ENCODE measurements around the gene MRPL21. TPM values are rescaled to one million over a fixed set of nuclear protein-coding genes. Genes with fewer than 3 reads are reported as not detected.

The MRPL21 gene
- total and polyA plus RNA-seq, 4 donors = 27.0 to 101 (median 58.3) TPM

DNA sequence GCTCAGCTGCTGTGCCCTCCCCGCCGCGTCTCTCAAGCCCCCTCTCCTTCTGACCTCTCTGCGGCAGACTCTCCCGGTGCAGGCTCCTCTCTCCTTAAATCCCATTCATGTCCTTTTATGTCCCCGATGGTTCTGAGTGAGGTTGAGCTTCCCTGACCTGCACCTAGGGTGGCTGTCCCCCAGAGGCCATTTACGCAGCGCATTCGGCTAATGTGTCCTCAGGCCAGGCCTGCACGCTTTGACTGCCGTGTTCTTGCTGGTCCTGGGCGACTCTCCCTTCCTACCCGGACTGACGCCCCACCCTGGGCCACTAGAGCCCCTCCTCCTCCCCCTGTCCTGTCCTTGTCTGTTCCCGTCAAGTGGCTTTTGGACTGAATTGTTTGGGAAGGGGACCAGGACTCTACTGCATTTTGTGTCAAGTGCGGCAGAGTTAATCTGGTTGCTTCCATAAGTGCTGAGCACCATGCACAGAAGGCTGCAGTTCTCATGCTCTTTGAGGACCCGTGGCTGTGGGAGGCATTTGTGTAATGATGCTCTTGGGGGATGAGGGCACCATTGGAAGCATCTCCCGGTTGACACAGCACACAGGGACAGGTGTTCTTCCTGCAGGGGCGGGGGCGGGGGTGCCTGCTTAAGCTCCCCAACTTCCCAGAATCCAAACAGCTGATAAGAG, 37.2 kb upstream of the MRPL21 start:
- no peak for ATAC-seq (ENCODE audit: insufficient read depth, low FRiP score)
- Histone ChIP-seq H3K36me3 (ENCODE audit: control insufficient read depth in 4 of 4, insufficient read depth in 4 of 4, low read length in 4 of 4) (peaks cover 4 to 49% (median 13%) of the 10 kb centered on the region in 4 donors), H3K4me3 (no peak overlapping the region), H3K9me3 (ENCODE audit: control insufficient read depth in 4 of 4, insufficient read depth in 3 of 4, low read length in 3 of 4) (no peaks in the 10 kb centered on the region), H3K27me3 (ENCODE audit: control insufficient read depth in 3 of 3, insufficient read depth in 3 of 3, low read length in 2 of 3) (no peaks in the 10 kb centered on the region), H3K4me1 (ENCODE audit: control insufficient read depth in 5 of 5, insufficient read depth in 5 of 5, low read length in 5 of 5) (no peaks in the 10 kb centered on the region), H3K9ac (ENCODE audit: insufficient read depth in 1 of 2, low read length in 2 of 2) (no peak overlapping the region), H3K27ac (ENCODE audit: low read depth in 1 of 2, low read length in 1 of 2) (no peak overlapping the region)
- TF ChIP-seq, protein P1, sequence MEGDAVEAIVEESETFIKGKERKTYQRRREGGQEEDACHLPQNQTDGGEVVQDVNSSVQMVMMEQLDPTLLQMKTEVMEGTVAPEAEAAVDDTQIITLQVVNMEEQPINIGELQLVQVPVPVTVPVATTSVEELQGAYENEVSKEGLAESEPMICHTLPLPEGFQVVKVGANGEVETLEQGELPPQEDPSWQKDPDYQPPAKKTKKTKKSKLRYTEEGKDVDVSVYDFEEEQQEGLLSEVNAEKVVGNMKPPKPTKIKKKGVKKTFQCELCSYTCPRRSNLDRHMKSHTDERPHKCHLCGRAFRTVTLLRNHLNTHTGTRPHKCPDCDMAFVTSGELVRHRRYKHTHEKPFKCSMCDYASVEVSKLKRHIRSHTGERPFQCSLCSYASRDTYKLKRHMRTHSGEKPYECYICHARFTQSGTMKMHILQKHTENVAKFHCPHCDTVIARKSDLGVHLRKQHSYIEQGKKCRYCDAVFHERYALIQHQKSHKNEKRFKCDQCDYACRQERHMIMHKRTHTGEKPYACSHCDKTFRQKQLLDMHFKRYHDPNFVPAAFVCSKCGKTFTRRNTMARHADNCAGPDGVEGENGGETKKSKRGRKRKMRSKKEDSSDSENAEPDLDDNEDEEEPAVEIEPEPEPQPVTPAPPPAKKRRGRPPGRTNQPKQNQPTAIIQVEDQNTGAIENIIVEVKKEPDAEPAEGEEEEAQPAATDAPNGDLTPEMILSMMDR (IDR thresholded peaks at IDR 0.05; ENCODE audit: control extremely low read depth, extremely low read depth) = no peak
- WGBS, 2 donors = 89 to 96% methylated on average over 20 of the region's 20 CpGs
- no peak for DNase-seq

DNA sequence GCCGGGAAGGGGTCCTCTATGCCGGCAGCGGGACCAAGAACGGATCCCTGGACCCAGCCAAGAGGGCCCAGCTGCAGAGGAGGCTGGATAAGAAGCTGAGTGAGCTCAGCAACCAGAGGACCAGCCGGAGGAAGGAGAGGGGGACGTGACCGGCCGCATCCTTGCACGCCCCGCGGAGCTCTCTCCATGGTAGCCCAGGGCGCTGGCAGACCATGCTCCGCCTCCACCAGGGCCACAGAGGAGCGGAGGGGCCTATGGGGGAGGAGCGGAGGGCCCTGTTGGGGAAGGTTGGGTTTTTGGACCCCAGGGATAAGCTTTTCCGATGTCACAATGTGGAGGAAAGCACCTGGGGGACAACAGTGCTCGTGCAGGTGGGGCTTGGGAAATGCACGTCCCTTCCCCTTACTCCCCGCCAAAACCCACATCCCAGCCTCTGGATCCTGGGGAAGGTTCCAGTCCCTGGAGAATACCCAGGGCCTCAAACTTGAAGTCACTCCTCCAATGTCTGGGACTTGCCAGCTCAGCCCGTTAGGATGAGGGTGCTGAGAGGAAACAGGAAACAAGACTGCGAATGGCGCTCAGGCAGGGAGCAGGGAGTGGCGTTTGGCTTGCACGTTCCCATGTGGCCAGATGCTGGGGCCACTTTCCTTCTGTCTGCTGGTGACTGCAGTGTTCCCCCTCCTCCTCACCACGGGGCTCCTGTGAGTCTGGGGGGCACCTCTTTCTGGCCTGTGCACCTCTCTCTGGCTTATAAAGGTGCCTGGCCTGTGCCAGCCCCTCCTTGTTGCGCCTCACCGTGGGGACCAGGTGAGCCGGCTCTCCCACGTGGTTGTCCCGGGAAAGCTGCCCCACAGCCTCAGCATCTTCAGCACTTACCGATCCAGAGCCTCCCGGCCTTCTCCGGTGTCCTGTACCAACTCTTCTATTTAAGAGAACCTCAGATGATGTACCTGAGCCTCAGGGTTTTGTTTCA, 36.2 kb upstream of the MRPL21 start:
- Histone ChIP-seq H3K4me1 (ENCODE audit: control insufficient read depth in 5 of 5, insufficient read depth in 5 of 5, low read length in 5 of 5) (no peaks in the 10 kb centered on the region), H3K9ac (ENCODE audit: insufficient read depth in 1 of 2, low read length in 2 of 2) (no peak overlapping the region), H3K27me3 (ENCODE audit: control insufficient read depth in 3 of 3, insufficient read depth in 3 of 3, low read length in 2 of 3) (no peaks in the 10 kb centered on the region), H3K9me3 (ENCODE audit: control insufficient read depth in 4 of 4, insufficient read depth in 3 of 4, low read length in 3 of 4) (no peaks in the 10 kb centered on the region), H3K36me3 (ENCODE audit: control insufficient read depth in 4 of 4, insufficient read depth in 4 of 4, low read length in 4 of 4) (peaks cover 6 to 58% (median 17%) of the 10 kb centered on the region in 4 donors), H3K4me3 (no peak overlapping the region), H3K27ac (ENCODE audit: low read depth in 1 of 2, low read length in 1 of 2) (no peak overlapping the region)
- 83 to 84% methylated on average over 33 of the region's 33 CpGs for WGBS, 2 donors
- TF ChIP-seq, protein P1 (IDR thresholded peaks at IDR 0.05; ENCODE audit: control extremely low read depth, extremely low read depth) = no peak
- ATAC-seq (ENCODE audit: insufficient read depth, low FRiP score) (no peak), DNase-seq (no peak)

DNA sequence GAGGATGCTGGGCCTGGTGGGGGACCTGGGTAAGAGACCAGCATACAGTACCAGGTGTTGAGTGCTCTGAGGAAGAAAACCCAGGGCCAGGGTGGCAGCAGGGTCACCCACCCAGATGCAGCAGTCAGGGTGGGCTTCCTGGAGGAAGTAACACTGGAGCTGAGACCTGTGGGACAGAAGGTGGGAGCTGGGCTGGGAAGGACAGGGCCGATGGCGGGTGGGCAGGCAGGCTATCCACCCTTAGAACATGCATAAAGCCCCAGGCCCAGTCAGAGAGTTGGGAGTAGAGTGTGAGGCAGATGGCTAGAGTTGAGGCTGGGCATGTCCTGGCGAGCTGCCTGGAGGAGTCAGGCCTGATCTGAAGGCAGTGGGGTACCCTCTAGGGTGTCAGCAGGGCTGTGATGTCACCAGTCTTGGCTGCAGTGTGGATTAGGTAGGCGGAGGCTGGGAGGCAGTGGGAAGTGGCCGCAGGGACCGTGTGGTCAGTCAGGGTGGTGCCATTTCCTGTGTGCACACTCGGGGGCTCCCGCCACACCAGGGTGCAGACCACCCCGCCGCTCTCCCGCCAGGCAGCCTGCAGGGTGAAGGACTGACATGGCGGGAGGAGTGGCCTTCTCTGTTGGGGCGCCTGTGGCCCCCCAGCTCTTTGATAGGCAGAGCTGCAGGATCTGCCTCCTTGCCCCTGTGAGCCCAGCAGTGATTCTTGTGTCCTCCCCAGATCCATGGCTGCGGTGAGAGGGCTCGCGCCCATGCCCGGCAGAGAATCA, 35.4 kb upstream of the MRPL21 start:
- Histone ChIP-seq H3K36me3 (ENCODE audit: control insufficient read depth in 4 of 4, insufficient read depth in 4 of 4, low read length in 4 of 4) (peaks cover 12 to 66% (median 20%) of the 10 kb centered on the region in 4 donors), H3K27ac (ENCODE audit: low read depth in 1 of 2, low read length in 1 of 2) (no peak overlapping the region), H3K4me1 (ENCODE audit: control insufficient read depth in 5 of 5, insufficient read depth in 5 of 5, low read length in 5 of 5) (no peaks in the 10 kb centered on the region), H3K9ac (ENCODE audit: insufficient read depth in 1 of 2, low read length in 2 of 2) (no peak overlapping the region), H3K27me3 (ENCODE audit: control insufficient read depth in 3 of 3, insufficient read depth in 3 of 3, low read length in 2 of 3) (no peaks in the 10 kb centered on the region), H3K4me3 (no peak overlapping the region), H3K9me3 (ENCODE audit: control insufficient read depth in 4 of 4, insufficient read depth in 3 of 4, low read length in 3 of 4) (no peaks in the 10 kb centered on the region)
- DNase-seq (no peak), ATAC-seq (ENCODE audit: insufficient read depth, low FRiP score) (no peak)
- TF ChIP-seq, protein P1 (IDR thresholded peaks at IDR 0.05; ENCODE audit: control extremely low read depth, extremely low read depth) = no peak
- WGBS, 2 donors = 84 to 85% methylated on average over 17 of the region's 17 CpGs

Measured in lung (tissue), 12 donors.